ENCODE results near the gene OPN5.

Gene OPN5

GRCh38 chr6:47865206-47865605 is 83.4 kb downstream of the OPN5 start:
- DNase-seq: no peak

- no peak for DNase-seq
Observed at GRCh38 chr6:47875593-47875992, 93.8 kb downstream of the OPN5 start.
